K562 (cell line): ENCODE data around the gene RTN4. TPM values are rescaled to one million over a fixed set of nuclear protein-coding genes. Genes with fewer than 3 reads are reported as not detected.

Source experiments
- ATAC-seq: fragments of 200-7000 bp; cut with Tn5 transposase; 3 replicates; pipeline ENCODE4 v1.9.1; 2020; ENCODE audit warnings: moderate library complexity
- BruUV-seq: library from RNA; stranded (reverse); fragments of 400-500 nt; replicated peaks from 2 replicates; lab custom pipeline; 2021; lab: Mats Ljungman, UMichigan
- CTCF ChIA-PET: fragments of 300-600 bp; formaldehyde crosslinking; extraction: SDS; loops from one replicate; lab custom pipeline; 2021; ENCODE audit warnings: low intra/inter-chr PET ratio; lab: Yijun Ruan, JAX
- POLR2A ChIA-PET: fragments of 300-600, 350-650 bp; sonication (Branson Sonifier 250); formaldehyde crosslinking; extraction: SDS; loops from one replicate; lab custom pipeline; 2021; ENCODE audit warnings: antibody characterized with exemption, inconsistent platforms; lab: Yijun Ruan, JAX
- DNase-seq, 4 experiments: peaks; one replicate each; pipeline versions ENCODE4 v3.0.0 to v3.0.0-alpha.2; 2011 to 2018; ENCODE audit warnings: low spot score in 3 of 4, mixed read lengths in 3 of 4; ENCODE audit errors: extremely low read depth in 1 of 4
- FAIRE-seq: peaks from 2 replicates; lab custom pipeline; 2011; peaks lifted over from hg19 to GRCh38; lab: Jason Lieb, UNC
- H2AFZ ChIP-seq: 2 replicates; pipeline ENCODE4 v1.6.0; 2011; ENCODE audit warnings: low read depth, low read length, control low read depth, inconsistent platforms
- H3K27ac ChIP-seq: fragments of 200-600 bp; 3 replicates; pipeline ENCODE4 v1.8.0; 2011; ENCODE audit warnings: low read depth, mild to moderate bottlenecking, control low read depth, inconsistent platforms, low read length, moderate library complexity, mixed read lengths; ENCODE audit errors: extremely low read depth
- H3K27me3 ChIP-seq, 2 experiments: fragments of 300-600 bp in 1 of 2; 2 replicates in 1 of 2; 3 replicates in 1 of 2; pipeline versions ENCODE4 v1.6.0 to v1.8.0; 2011; ENCODE audit warnings: inconsistent platforms in 2 of 2, low read length in 2 of 2, mild to moderate bottlenecking in 1 of 2, mixed read lengths in 1 of 2, moderate library complexity in 1 of 2; ENCODE audit not compliant: control insufficient read depth in 2 of 2, insufficient read depth in 2 of 2
- H3K36me3 ChIP-seq: fragments of 300-600 bp; 3 replicates; pipeline ENCODE4 v1.8.0; 2011; ENCODE audit warnings: mild to moderate bottlenecking, low read length, inconsistent platforms; ENCODE audit not compliant: control insufficient read depth, insufficient read depth
- H3K4me1 ChIP-seq, 2 experiments: fragments of 200-600 bp in 1 of 2; replicated peaks in 1 of 2; 2 replicates in 1 of 2; 3 replicates in 1 of 2; pipeline versions ENCODE4 v1.5.1 to v1.8.0; 2011; ENCODE audit warnings: inconsistent platforms in 2 of 2, low read length in 2 of 2, mild to moderate bottlenecking in 1 of 2, mixed read lengths in 1 of 2, moderate library complexity in 1 of 2; ENCODE audit not compliant: control insufficient read depth in 2 of 2, insufficient read depth in 2 of 2
- H3K4me2 ChIP-seq: 2 replicates; pipeline ENCODE4 v1.6.1; 2011; ENCODE audit warnings: low read length, control low read depth, inconsistent platforms, mixed read lengths; ENCODE audit not compliant: insufficient read depth
- H3K4me3 ChIP-seq: fragments of 200-600 bp; sonication (generic), shearing (Covaris generic); 2 replicates; pipeline ENCODE4 v1.5.1; 2016; ENCODE audit warnings: control low read depth, inconsistent platforms
- H3K79me2 ChIP-seq: fragments of 200-600 bp; 3 replicates; pipeline ENCODE4 v1.8.0; 2011; ENCODE audit warnings: low read length, inconsistent platforms; ENCODE audit not compliant: control insufficient read depth, insufficient read depth
- H3K9ac ChIP-seq, 2 experiments: 2 replicates each; pipeline versions ENCODE4 v1.6.0 to v1.6.1; 2011; ENCODE audit warnings: low read depth in 2 of 2, low read length in 2 of 2, control low read depth in 1 of 2, inconsistent platforms in 1 of 2, mild to moderate bottlenecking in 1 of 2, mixed read lengths in 1 of 2; ENCODE audit not compliant: insufficient read depth in 1 of 2
- H3K9me1 ChIP-seq: one replicate; pipeline ENCODE4 v1.6.0; 2011; ENCODE audit warnings: inconsistent platforms, mild to moderate bottlenecking, low read length, moderate library complexity; ENCODE audit not compliant: control insufficient read depth, insufficient read depth
- H3K9me3 ChIP-seq: replicated peaks from 2 replicates; pipeline ENCODE4 v1.5.1; 2011; ENCODE audit warnings: low read depth, low read length, inconsistent platforms; ENCODE audit not compliant: control insufficient read depth, insufficient read depth
- H4K20me1 ChIP-seq: replicated peaks from 2 replicates; pipeline ENCODE4 v1.6.1; 2011; ENCODE audit warnings: low read length, inconsistent platforms, mixed read lengths; ENCODE audit not compliant: control insufficient read depth, insufficient read depth
- ARHGAP35 ChIP-seq: fragments of 450-650 bp; IDR thresholded peaks from 2 replicates; pipeline ENCODE4 v1.6.1; 2018; ENCODE audit not compliant: partially characterized antibody
- HIVEP1 ChIP-seq: fragments of 250-450 bp; sonication (Bioruptor Pico); IDR thresholded peaks from 2 replicates; pipeline ENCODE4 v1.4.0; 2020; ENCODE audit warnings: mild to moderate bottlenecking
- JUN ChIP-seq, 2 experiments: sonication (generic) in 1 of 2; formaldehyde crosslinking in 1 of 2; IDR thresholded peaks; 2 replicates each; pipeline versions ENCODE4 v1.6.1 to v1.8.0; 2012 to 2022; ENCODE audit warnings: borderline replicate concordance in 2 of 2, mild to moderate bottlenecking in 2 of 2, improper control_type of control experiment in 1 of 2, low read depth in 1 of 2, low read length in 1 of 2, missing genetic modification reagents in 1 of 2
- NUFIP1 ChIP-seq: fragments of 450-650 bp; IDR thresholded peaks from 2 replicates; pipeline ENCODE4 v1.6.1; 2018; ENCODE audit not compliant: partially characterized antibody
- PHB2 ChIP-seq: fragments of 450-650 bp; IDR thresholded peaks from 2 replicates; pipeline ENCODE4 v1.6.1; 2017; ENCODE audit warnings: low read depth
- PTBP1 ChIP-seq: fragments of 200-400 bp; formaldehyde crosslinking; IDR thresholded peaks from 2 replicates; pipeline ENCODE4 v1.6.1; 2017; ENCODE audit warnings: low read depth, low read length
- SREBF2 ChIP-seq: sonication (generic); formaldehyde crosslinking; IDR thresholded peaks from 2 replicates; pipeline ENCODE4 v1.4.0; 2020; ENCODE audit warnings: mild to moderate bottlenecking, missing genetic modification reagents
- TFAM ChIP-seq: fragments of 250-450 bp; sonication (Bioruptor Pico); conservative IDR thresholded peaks from 2 replicates; pipeline ENCODE4 v1.5.0; 2021; ENCODE audit warnings: mild to moderate bottlenecking, moderate library complexity
- ZNF239 ChIP-seq: fragments of 250-450 bp; sonication (Bioruptor Pico); IDR thresholded peaks from 2 replicates; pipeline ENCODE4 v1.4.0; 2020; ENCODE audit warnings: mild to moderate bottlenecking
- WGBS: fragments of 100-300 bp; shearing (Covaris generic); methylation state at CpG from one replicate; pipeline ENCODE4 v1.1.6; 2016; ENCODE audit warnings: low coverage, mixed read lengths; ENCODE audit not compliant: insufficient coverage; ENCODE audit errors: missing lambda C conversion rate; 5-methylcytosine and 5-hydroxymethylcytosine counted together
- in situ Hi-C: fragments of 300-500 bp; cut with MboI; formaldehyde crosslinking; loops from 4 replicates; pipeline ENCODE4 v1.15.0; 2018; ENCODE audit warnings: inconsistent platforms, mixed read lengths
- intact Hi-C: fragments of 100-400 bp; cut with micrococcal nuclease; formaldehyde crosslinking; loops from 2 replicates; pipeline ENCODE4 v1.14.2; 2022
- polyA plus RNA-seq, 8 experiments: library from polyadenylated mRNA; depleted of rRNA in 4 of 8; stranded (reverse) in 5 of 8; unstranded in 3 of 8; fragments of >200 nt; fragmentation: Nextera tagmentation in 2 of 8; fragmentation: Illumina TruSeq in 1 of 8; extraction: Ambion mirVana in 2 of 8; extraction: Trizol in 1 of 8; gene quantifications; 2 replicates each; pipeline versions ENCODE4 v1.2.1 to v1.2.3, GENCODE V29; 2011 to 2014; ENCODE audit warnings: inconsistent platforms in 1 of 8, missing spikeins in 1 of 8
- total RNA-seq, 7 experiments: library from RNA; depleted of rRNA in 6 of 7; stranded (reverse); fragments of >200 nt in 6 of 7; fragmentation: Illumina TruSeq in 2 of 7; extraction: Trizol in 2 of 7; gene quantifications; 2 replicates each; pipeline versions ENCODE4 v1.2.1 to v1.2.3, GENCODE V29; 2011 to 2021; ENCODE audit warnings: low replicate concordance in 1 of 7
- TF ChIP-seq, protein P1 (sequence below): sonication (generic); IDR thresholded peaks from 2 replicates; pipeline ENCODE4 v1.6.1; 2016
- TF ChIP-seq, protein P2 (sequence below): IDR thresholded peaks from 2 replicates; pipeline ENCODE4 v1.6.1; 2011; ENCODE audit warnings: borderline replicate concordance, low read depth, mild to moderate bottlenecking, moderate library complexity, low read length; ENCODE audit not compliant: insufficient read depth, poor library complexity, severe bottlenecking

RTN4 gene
- total and polyA plus RNA-seq, 9 of the 15 experiments (the other 6 are each of a cell fraction or from before 2014, with no cell fraction given) = 73.0 to 248 (median 116) TPM

DNA sequence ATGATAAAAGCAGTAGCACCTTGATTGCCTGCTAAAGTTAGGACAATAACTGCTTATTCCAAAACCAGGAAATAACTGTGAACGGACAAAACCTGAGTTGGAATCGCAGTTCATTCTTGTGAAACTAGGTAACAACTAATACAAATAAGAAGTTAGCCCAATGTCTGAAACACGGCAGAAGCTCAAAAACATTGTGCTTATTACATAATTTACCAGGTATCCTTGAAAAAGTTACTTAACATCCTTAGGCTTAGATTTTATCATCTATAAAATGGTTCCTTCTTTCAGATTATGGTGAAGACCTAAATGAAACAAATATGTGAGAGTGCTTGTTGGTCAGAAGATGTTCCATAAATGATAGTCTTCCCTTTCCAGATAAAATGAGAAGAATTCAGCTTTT, 32.4 kb downstream of the RTN4 start:
- Histone ChIP-seq H3K9me3 (no peaks in the 10 kb centered on the region), H3K4me1 (peaks cover 0 to 15% of the 10 kb centered on the region in 2 experiments; a peak in 2 of 5 replicates), H3K4me3 (no peak overlapping the region), H3K27me3 (no peaks in the 10 kb centered on the region), H4K20me1 (peaks cover 16% of the 10 kb centered on the region), H3K4me2 (no peak overlapping the region), H2AFZ (no peak overlapping the region), H3K27ac (no peak overlapping the region), H3K79me2 (peaks cover 100% of the 10 kb centered on the region), H3K9ac (no peak overlapping the region), H3K9me1 (peaks cover 5% of the 10 kb centered on the region), H3K36me3 (peaks cover 40% of the 10 kb centered on the region)
- ChIA-PET CTCF (no interaction called here), POLR2A (no interaction called here)
- no peak for DNase-seq
- WGBS = 100% methylated on average over 3 of the region's 3 CpGs
- peak; percentile 19 for FAIRE-seq
- intact Hi-C loops (no loop called here), in situ Hi-C loops (no loop called here)
- no peak for ATAC-seq
- BruUV-seq = no TSS peak
- TF ChIP-seq NUFIP1 (no peak), HIVEP1 (CRISPR knock-in tag) (no peak), ARHGAP35 (no peak), ZNF239 (CRISPR knock-in tag) (no peak), TFAM (CRISPR knock-in tag) (no peak), PTBP1 (no peak), PHB2 (no peak), SREBF2 (CRISPR knock-in tag) (no peak), JUN (IDR thresholded peaks at IDR 0.05; ENCODE audit: borderline replicate concordance, low read depth, low read length) (no peak), JUN (CRISPR knock-in tag; IDR thresholded peaks at IDR 0.05; ENCODE audit: borderline replicate concordance) (no peak)
- TF ChIP-seq, protein P1, sequence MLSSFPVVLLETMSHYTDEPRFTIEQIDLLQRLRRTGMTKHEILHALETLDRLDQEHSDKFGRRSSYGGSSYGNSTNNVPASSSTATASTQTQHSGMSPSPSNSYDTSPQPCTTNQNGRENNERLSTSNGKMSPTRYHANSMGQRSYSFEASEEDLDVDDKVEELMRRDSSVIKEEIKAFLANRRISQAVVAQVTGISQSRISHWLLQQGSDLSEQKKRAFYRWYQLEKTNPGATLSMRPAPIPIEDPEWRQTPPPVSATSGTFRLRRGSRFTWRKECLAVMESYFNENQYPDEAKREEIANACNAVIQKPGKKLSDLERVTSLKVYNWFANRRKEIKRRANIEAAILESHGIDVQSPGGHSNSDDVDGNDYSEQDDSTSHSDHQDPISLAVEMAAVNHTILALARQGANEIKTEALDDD = no peak
- TF ChIP-seq, protein P2, sequence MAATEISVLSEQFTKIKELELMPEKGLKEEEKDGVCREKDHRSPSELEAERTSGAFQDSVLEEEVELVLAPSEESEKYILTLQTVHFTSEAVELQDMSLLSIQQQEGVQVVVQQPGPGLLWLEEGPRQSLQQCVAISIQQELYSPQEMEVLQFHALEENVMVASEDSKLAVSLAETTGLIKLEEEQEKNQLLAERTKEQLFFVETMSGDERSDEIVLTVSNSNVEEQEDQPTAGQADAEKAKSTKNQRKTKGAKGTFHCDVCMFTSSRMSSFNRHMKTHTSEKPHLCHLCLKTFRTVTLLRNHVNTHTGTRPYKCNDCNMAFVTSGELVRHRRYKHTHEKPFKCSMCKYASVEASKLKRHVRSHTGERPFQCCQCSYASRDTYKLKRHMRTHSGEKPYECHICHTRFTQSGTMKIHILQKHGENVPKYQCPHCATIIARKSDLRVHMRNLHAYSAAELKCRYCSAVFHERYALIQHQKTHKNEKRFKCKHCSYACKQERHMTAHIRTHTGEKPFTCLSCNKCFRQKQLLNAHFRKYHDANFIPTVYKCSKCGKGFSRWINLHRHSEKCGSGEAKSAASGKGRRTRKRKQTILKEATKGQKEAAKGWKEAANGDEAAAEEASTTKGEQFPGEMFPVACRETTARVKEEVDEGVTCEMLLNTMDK = no peak
